ENCODE measurements around the gene TGFBR1. TPM values are rescaled to one million over a fixed set of nuclear protein-coding genes. Genes with fewer than 3 reads are reported as not detected.
A peak's percentile ranks its signal among the peaks of the same experiment; 100 is the strongest.

Gene TGFBR1
- total and polyA plus RNA-seq, 10 donors = 8.9 to 60.8 (median 45.4) TPM

DNA sequence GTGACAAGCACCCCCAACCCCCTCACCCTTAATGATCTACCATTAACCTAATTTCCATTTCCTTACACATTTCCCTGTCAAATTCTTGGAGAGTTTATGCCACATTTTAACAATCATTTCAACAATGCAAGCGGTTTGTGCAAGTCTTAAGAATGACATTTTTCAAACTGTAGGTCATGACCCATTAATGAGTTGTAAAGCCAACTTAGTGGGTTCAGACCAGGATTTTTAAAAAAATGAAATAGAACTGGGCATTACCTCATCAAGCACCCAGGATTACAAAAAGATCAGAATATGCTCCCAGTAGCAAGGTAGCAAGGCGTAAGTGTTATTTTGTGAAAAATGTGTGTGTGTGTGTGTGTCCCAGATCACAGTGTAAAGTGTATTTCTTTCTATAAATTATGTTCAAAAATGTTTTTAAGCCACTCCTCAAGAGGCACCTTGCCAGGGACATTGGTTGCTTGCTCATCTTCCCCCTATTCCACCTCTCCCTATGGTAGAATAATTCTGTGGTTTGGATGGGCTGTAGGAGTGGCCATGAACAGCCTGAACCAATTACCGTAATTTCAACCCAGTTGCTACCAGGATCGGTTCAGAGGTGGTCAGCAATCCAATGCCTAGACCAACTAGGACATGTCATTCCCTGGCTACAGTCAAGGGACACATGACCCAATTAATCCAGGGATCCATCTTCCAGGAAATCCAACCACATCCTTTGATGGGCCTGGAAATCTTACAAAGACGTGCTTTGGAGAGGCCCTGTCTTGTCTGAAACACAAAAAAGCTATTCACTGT is 14.4 kb upstream of the TGFBR1 start:
- H3K36me3 ChIP-seq = no peaks in the 10 kb centered on the region
- no peaks in the 10 kb centered on the region for H3K27me3 ChIP-seq (replicated peaks in 1 of 7)
- intact Hi-C loops (cut with DNase I; ENCODE audit: low total_unique reads) = no loop called here
- peaks cover 0 to 10% (median 3%) of the 10 kb centered on the region in 8 donors for H3K9me3 ChIP-seq
- 87 to 92% (median 90%) methylated on average over 5 of the region's 5 CpGs for WGBS, 5 donors
- TF ChIP-seq, protein P1, sequence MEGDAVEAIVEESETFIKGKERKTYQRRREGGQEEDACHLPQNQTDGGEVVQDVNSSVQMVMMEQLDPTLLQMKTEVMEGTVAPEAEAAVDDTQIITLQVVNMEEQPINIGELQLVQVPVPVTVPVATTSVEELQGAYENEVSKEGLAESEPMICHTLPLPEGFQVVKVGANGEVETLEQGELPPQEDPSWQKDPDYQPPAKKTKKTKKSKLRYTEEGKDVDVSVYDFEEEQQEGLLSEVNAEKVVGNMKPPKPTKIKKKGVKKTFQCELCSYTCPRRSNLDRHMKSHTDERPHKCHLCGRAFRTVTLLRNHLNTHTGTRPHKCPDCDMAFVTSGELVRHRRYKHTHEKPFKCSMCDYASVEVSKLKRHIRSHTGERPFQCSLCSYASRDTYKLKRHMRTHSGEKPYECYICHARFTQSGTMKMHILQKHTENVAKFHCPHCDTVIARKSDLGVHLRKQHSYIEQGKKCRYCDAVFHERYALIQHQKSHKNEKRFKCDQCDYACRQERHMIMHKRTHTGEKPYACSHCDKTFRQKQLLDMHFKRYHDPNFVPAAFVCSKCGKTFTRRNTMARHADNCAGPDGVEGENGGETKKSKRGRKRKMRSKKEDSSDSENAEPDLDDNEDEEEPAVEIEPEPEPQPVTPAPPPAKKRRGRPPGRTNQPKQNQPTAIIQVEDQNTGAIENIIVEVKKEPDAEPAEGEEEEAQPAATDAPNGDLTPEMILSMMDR (IDR thresholded peaks at IDR 0.05 in 8 of 11, conservative IDR thresholded peaks at IDR 0.05 in 3 of 11) = no peak
- TF ChIP-seq POLR2AphosphoS5 (IDR thresholded peaks at IDR 0.05) (no peak), POLR2A (IDR thresholded peaks at IDR 0.05) (no peak)
- no peak for DNase-seq
- H3K4me3 ChIP-seq = no peak overlapping the region
- no peak overlapping the region for H3K27ac ChIP-seq
- peaks cover 0 to 25% (median 11%) of the 10 kb centered on the region in 6 donors for H3K4me1 ChIP-seq

DNA sequence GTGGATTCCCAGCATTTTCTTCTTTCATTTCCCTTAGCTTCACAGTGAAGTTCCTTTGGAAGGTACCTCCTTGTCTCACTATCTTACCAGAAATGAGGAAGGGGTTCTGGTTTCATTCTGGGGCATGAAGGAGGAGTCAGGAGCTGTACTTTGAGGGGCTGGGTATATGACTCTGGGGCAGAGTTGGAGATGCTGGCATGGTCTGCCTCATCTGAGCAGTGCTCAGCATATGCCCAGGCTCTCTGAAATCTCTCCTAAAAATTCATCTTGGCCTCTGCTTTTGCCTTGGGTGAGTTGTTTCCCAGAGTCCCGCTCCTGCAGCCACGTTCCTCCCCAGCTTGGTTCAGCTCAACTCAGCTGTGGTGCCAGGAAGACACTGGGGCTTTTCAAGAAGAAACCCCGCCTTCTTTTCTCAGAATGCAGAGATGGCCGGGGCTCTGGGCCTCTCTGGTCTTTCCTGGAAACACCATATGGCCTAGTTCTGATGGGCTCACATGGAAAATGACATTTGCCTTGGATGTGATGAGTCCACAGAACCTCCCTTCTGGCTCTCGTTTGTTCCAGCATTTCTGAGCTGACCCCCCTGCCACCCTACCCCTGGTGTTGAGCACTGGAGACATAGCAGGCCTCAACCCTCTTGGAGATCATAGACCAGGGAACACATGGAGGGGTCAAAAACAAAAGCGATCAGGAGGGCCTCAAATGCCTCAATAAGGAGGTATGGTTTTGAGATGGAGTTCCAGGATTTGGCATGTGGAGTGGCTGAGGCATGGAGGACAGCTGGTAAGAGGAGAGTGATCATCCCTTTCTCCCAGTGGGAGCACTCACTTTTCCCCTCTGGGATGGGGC is 12.0 kb upstream of the TGFBR1 start:
- H3K27ac ChIP-seq = peak overlapping the region in 1 of 8 donors; percentile 18
- intact Hi-C loops (cut with DNase I; ENCODE audit: low total_unique reads) = no loop called here
- no peaks in the 10 kb centered on the region for H3K27me3 ChIP-seq (replicated peaks in 1 of 7)
- no peak for DNase-seq
- no peak overlapping the region for H3K4me3 ChIP-seq
- H3K36me3 ChIP-seq = no peaks in the 10 kb centered on the region
- TF ChIP-seq POLR2A (IDR thresholded peaks at IDR 0.05) = no peak
- no peak for TF ChIP-seq POLR2AphosphoS5 (IDR thresholded peaks at IDR 0.05)
- TF ChIP-seq, protein P1 (IDR thresholded peaks at IDR 0.05 in 8 of 11, conservative IDR thresholded peaks at IDR 0.05 in 3 of 11) = no peak
- peaks cover 0 to 8% (median 5%) of the 10 kb centered on the region in 6 donors for H3K4me1 ChIP-seq
- WGBS, 5 donors = 72 to 81% (median 78%) methylated on average over 6 of the region's 6 CpGs
- H3K9me3 ChIP-seq = peaks cover 0 to 10% (median 3%) of the 10 kb centered on the region in 8 donors

DNA sequence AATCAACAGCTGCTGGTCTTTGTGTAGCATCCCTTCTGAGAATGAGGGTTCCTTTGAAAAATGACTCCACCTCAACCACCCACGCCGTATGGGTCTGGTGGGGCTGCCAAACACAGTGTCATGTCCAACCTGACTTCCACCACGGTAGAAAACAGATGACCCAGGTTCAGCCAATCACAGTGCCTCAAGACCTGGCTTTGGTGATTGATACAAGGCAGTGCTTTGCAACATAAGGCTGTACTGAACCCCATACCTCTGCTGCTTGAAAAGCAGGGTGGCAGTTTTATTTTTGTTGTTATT is 11.5 kb upstream of the TGFBR1 start:
- peaks cover 0 to 8% (median 5%) of the 10 kb centered on the region in 6 donors for H3K4me1 ChIP-seq
- H3K4me3 ChIP-seq = no peak overlapping the region
- intact Hi-C loops (cut with DNase I; ENCODE audit: low total_unique reads) = no loop called here
- DNase-seq = no peak
- H3K9me3 ChIP-seq = peaks cover 0 to 10% (median 3%) of the 10 kb centered on the region in 8 donors
- no peaks in the 10 kb centered on the region for H3K27me3 ChIP-seq (replicated peaks in 1 of 7)
- no peaks in the 10 kb centered on the region for H3K36me3 ChIP-seq
- 86 to 100% (median 92%) methylated on average over 3 of the region's 3 CpGs for WGBS, 5 donors
- H3K27ac ChIP-seq = no peak overlapping the region
- no peak for TF ChIP-seq POLR2AphosphoS5 (IDR thresholded peaks at IDR 0.05)
- no peak for TF ChIP-seq POLR2A (IDR thresholded peaks at IDR 0.05)
- TF ChIP-seq, protein P1 (IDR thresholded peaks at IDR 0.05 in 8 of 11, conservative IDR thresholded peaks at IDR 0.05 in 3 of 11) = no peak

DNA sequence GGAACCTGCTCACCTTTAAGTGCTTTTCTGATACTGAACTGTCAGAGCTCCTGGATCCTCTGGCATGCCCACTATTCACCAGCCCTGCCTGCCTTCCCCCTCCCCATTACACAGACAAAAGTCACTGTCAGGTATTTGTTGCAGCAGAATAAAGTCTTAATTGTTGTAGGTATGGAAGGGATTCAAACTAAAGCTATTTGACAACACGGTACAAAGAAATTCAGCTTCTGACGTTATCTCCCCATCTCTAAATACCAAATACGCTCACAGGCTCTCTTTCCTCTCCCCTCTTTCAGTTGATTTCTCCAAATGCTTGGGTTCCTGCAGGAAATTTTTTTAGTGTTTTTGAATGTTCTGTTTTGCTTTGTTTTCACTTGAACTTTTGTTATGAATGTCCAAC is 9.3 kb upstream of the TGFBR1 start:
- no peaks in the 10 kb centered on the region for H3K36me3 ChIP-seq
- H3K27me3 ChIP-seq (replicated peaks in 1 of 7) = no peaks in the 10 kb centered on the region
- H3K27ac ChIP-seq = no peak overlapping the region
- intact Hi-C loops (cut with DNase I; ENCODE audit: low total_unique reads) = no loop called here
- H3K9me3 ChIP-seq = peaks cover 0 to 3% (median 0%) of the 10 kb centered on the region in 8 donors
- peaks cover 0 to 8% (median 5%) of the 10 kb centered on the region in 6 donors for H3K4me1 ChIP-seq
- DNase-seq = no peak
- TF ChIP-seq POLR2A (IDR thresholded peaks at IDR 0.05) = no peak
- no peak for TF ChIP-seq POLR2AphosphoS5 (IDR thresholded peaks at IDR 0.05)
- TF ChIP-seq, protein P1 (IDR thresholded peaks at IDR 0.05 in 8 of 11, conservative IDR thresholded peaks at IDR 0.05 in 3 of 11) = no peak
- WGBS, 5 donors = 76 to 88% (median 85%) methylated on average over 3 of the region's 3 CpGs
- no peak overlapping the region for H3K4me3 ChIP-seq
